Stimulated activated effector memory CD8-positive, alpha-beta T cell treated with anti-CD3 and anti-CD28 coated beads, Interleukin-12 subunit alpha, Interleukin-12 subunit beta, amount 100 ng/mL, for 72 hours (primary cell): ENCODE results near the gene CCNL2.
"Not testable (repeated sequence)": the region's sequence is repeated elsewhere in the genome, so short reads cannot be mapped to it uniquely, and the experiment has no call there.

Source experiments
- ATAC-seq: fragments of 150-1000 bp; cut with Tn5 transposase; 2 replicates; pipeline ENCODE4 v1.10.0; 2021
- DNase-seq, 2 donors: peaks; one replicate each; pipeline ENCODE4 v3.0.0; 2021 to 2022; ENCODE audit warnings: low spot score in 2 of 2
- H3K27ac Mint-ChIP-seq: one replicate; pipeline ENCODE4 v1.8.0; 2022; ENCODE audit warnings: mild to moderate bottlenecking, mixed read lengths
- H3K36me3 Mint-ChIP-seq: one replicate; pipeline ENCODE4 v1.8.0; 2022; ENCODE audit warnings: mild to moderate bottlenecking, mixed read lengths
- H3K4me1 Mint-ChIP-seq: one replicate; pipeline ENCODE4 v1.8.0; 2022; ENCODE audit warnings: mixed read lengths
- H3K4me3 Mint-ChIP-seq: one replicate; pipeline ENCODE4 v1.8.0; 2022; ENCODE audit warnings: mild to moderate bottlenecking, mixed read lengths
- H3K9me3 Mint-ChIP-seq: one replicate; pipeline ENCODE4 v1.8.0; 2022; ENCODE audit warnings: mixed read lengths

CCNL2 gene

GRCh38 chr1:1425753-1426495 is 26.8 kb upstream of the CCNL2 start:
- Mint-ChIP-seq H3K4me3 (no peak overlapping the region), H3K27ac (no peak overlapping the region), H3K4me1 (peaks cover 11% of the 10 kb centered on the region), H3K9me3 (no peaks in the 10 kb centered on the region), H3K36me3 (no peaks in the 10 kb centered on the region)
- ATAC-seq, result no peak
- no peak for DNase-seq

- no peaks in the 10 kb centered on the region for H3K36me3 Mint-ChIP-seq
- peaks cover 11% of the 10 kb centered on the region for H3K4me1 Mint-ChIP-seq
- ATAC-seq (no peak), DNase-seq (no peak)
- no peak overlapping the region for H3K4me3 Mint-ChIP-seq
- H3K27ac Mint-ChIP-seq, result no peak overlapping the region
- H3K9me3 Mint-ChIP-seq, result no peaks in the 10 kb centered on the region
These were observed 26.3 kb upstream of the CCNL2 start for GRCh38 chr1:1425426-1425752.

- Mint-ChIP-seq H3K27ac (no peak overlapping the region), H3K9me3 (no peaks in the 10 kb centered on the region), H3K36me3 (no peaks in the 10 kb centered on the region), H3K4me1 (peaks cover 11% of the 10 kb centered on the region), H3K4me3 (no peak overlapping the region)
- no peak for DNase-seq
- ATAC-seq, result no peak
These were observed 25.6 kb upstream of the CCNL2 start for GRCh38 chr1:1424707-1425106.

GRCh38 chr1:1423245-1423597 is 24.1 kb upstream of the CCNL2 start:
- H3K27ac Mint-ChIP-seq, result no peak overlapping the region
- no peak for DNase-seq
- peaks cover 11% of the 10 kb centered on the region for H3K4me1 Mint-ChIP-seq
- H3K36me3 Mint-ChIP-seq, result no peaks in the 10 kb centered on the region
- no peak for ATAC-seq
- H3K4me3 Mint-ChIP-seq, result no peak overlapping the region
- no peaks in the 10 kb centered on the region for H3K9me3 Mint-ChIP-seq

- DNase-seq (no peak), ATAC-seq (peak; percentile 48)
- Mint-ChIP-seq H3K4me3 (no peak overlapping the region), H3K36me3 (no peaks in the 10 kb centered on the region), H3K9me3 (no peaks in the 10 kb centered on the region), H3K4me1 (peaks cover 14% of the 10 kb centered on the region), H3K27ac (no peak overlapping the region)
These were observed 23.5 kb upstream of the CCNL2 start for GRCh38 chr1:1422465-1423244.

GRCh38 chr1:1421907-1422464 is 22.9 kb upstream of the CCNL2 start:
- no peak overlapping the region for H3K27ac Mint-ChIP-seq
- H3K4me1 Mint-ChIP-seq, result peaks cover 17% of the 10 kb centered on the region
- ATAC-seq, result no peak
- H3K4me3 Mint-ChIP-seq, result no peak overlapping the region
- H3K9me3 Mint-ChIP-seq, result no peaks in the 10 kb centered on the region
- no peaks in the 10 kb centered on the region for H3K36me3 Mint-ChIP-seq
- DNase-seq, result no peak

GRCh38 chr1:1421147-1421906 is 22.2 kb upstream of the CCNL2 start, which contains the start of gene ANKRD65:
ANKRD65 (minus strand) TSS chr1:1421276; CDS start chr1:1421005, 271 bp downstream.
- DNase-seq (no peak), ATAC-seq (no peak)
- Mint-ChIP-seq H3K36me3 (no peaks in the 10 kb centered on the region), H3K27ac (no peak within 1 kb of the TSS), H3K9me3 (no peaks in the 10 kb centered on the region), H3K4me3 (no peak within 1 kb of the TSS), H3K4me1 (peaks cover 17% of the 10 kb centered on the region)

GRCh38 chr1:1420654-1421141 is 21.6 kb upstream of the CCNL2 start:
- Mint-ChIP-seq H3K4me3 (no peak overlapping the region), H3K9me3 (no peaks in the 10 kb centered on the region), H3K27ac (no peak overlapping the region), H3K4me1 (peaks cover 17% of the 10 kb centered on the region), H3K36me3 (no peaks in the 10 kb centered on the region)
- ATAC-seq (no peak), DNase-seq (no peak)

- Mint-ChIP-seq H3K4me1 (peaks cover 17% of the 10 kb centered on the region), H3K9me3 (no peaks in the 10 kb centered on the region), H3K36me3 (no peaks in the 10 kb centered on the region), H3K4me3 (no peak overlapping the region), H3K27ac (no peak overlapping the region)
- ATAC-seq (no peak), DNase-seq (no peak)
These were observed 20.9 kb upstream of the CCNL2 start for GRCh38 chr1:1419813-1420653.

GRCh38 chr1:1419363-1419812 is 20.3 kb upstream of the CCNL2 start:
- no peak overlapping the region for H3K4me3 Mint-ChIP-seq
- H3K9me3 Mint-ChIP-seq, result no peaks in the 10 kb centered on the region
- H3K4me1 Mint-ChIP-seq, result peaks cover 17% of the 10 kb centered on the region
- no peak for ATAC-seq
- H3K27ac Mint-ChIP-seq, result no peak overlapping the region
- no peaks in the 10 kb centered on the region for H3K36me3 Mint-ChIP-seq
- DNase-seq, result no peak

GRCh38 chr1:1418464-1419362 is 19.6 kb upstream of the CCNL2 start:
- Mint-ChIP-seq H3K9me3 (no peaks in the 10 kb centered on the region), H3K4me1 (peaks cover 17% of the 10 kb centered on the region), H3K36me3 (no peaks in the 10 kb centered on the region), H3K4me3 (no peak overlapping the region), H3K27ac (no peak overlapping the region)
- no peak for DNase-seq
- ATAC-seq, result no peak

GRCh38 chr1:1417825-1418463 is 18.8 kb upstream of the CCNL2 start:
- Mint-ChIP-seq H3K4me3 (peak overlapping the region; percentile 12), H3K4me1 (peaks cover 12% of the 10 kb centered on the region)
- H3K27ac Mint-ChIP-seq, ATAC-seq, H3K9me3 Mint-ChIP-seq, DNase-seq, H3K36me3 Mint-ChIP-seq: not testable (repeated sequence)

GRCh38 chr1:1417396-1417795 is 18.3 kb upstream of the CCNL2 start:
- DNase-seq, H3K9me3 Mint-ChIP-seq, H3K27ac Mint-ChIP-seq, H3K4me1 Mint-ChIP-seq, ATAC-seq, H3K36me3 Mint-ChIP-seq: not testable (repeated sequence)
- H3K4me3 Mint-ChIP-seq, result peak overlapping the region; percentile 12
